ENCODE results near the gene MAGEA4.

Gene MAGEA4

GRCh38 chrX:151929126-151929525, 16.4 kb downstream of the MAGEA4 start:
- no peak for DNase-seq (ENCODE audit: low read depth in 2 of 2)

- DNase-seq (ENCODE audit: low read depth in 2 of 2): no peak
These were observed 22.7 kb downstream of the MAGEA4 start for GRCh38 chrX:151935358-151935757.

- DNase-seq (ENCODE audit: low read depth in 2 of 2): no peak
These were observed 25.5 kb downstream of the MAGEA4 start for GRCh38 chrX:151938172-151938571.

- DNase-seq (ENCODE audit: low read depth in 2 of 2): no peak
These were observed 42.0 kb downstream of the MAGEA4 start for GRCh38 chrX:151954730-151955129.

- DNase-seq (ENCODE audit: low read depth in 2 of 2): no peak
These were observed 45.4 kb downstream of the MAGEA4 start for GRCh38 chrX:151958101-151958500.

- DNase-seq (ENCODE audit: low read depth in 2 of 2): no peak
These were observed 49.3 kb downstream of the MAGEA4 start for GRCh38 chrX:151962034-151962433.

GRCh38 chrX:151966236-151966635, 53.5 kb downstream of the MAGEA4 start:
- DNase-seq (ENCODE audit: low read depth in 2 of 2): no peak

- no peak for DNase-seq (ENCODE audit: low read depth in 2 of 2)
These were observed 57.3 kb downstream of the MAGEA4 start for GRCh38 chrX:151970027-151970426.

- DNase-seq (ENCODE audit: low read depth in 2 of 2): no peak
These were observed 58.0 kb downstream of the MAGEA4 start for GRCh38 chrX:151970661-151971060.

- DNase-seq (ENCODE audit: low read depth in 2 of 2): no peak
These were observed 60.5 kb downstream of the MAGEA4 start for GRCh38 chrX:151973060-151973661.

GRCh38 chrX:151973851-151974335, 61.2 kb downstream of the MAGEA4 start:
- DNase-seq (ENCODE audit: low read depth in 2 of 2): no peak
